ENCODE measurements around the gene PPM1H.

DNA sequence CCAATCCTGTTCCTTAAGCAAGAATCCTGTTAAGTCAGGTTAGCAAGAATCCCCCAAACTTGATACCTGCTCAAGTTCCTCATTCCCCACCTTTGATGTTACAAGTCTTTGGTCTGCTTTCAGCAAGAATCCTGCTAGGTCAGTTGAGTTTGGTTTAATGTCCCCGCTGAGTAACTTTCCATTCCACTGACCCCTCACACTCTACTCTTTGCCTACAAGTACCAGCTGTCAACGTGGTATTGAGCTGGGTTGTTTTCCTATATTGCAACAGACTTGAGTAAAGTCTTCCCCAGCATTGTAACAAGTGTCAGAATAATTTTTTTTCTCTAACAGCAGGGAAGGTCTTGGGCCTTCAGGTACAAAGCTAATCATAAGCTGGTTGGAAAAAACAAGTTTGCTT is 6.3 kb downstream of the PPM1H start:
- TF ChIP-seq, protein P1, sequence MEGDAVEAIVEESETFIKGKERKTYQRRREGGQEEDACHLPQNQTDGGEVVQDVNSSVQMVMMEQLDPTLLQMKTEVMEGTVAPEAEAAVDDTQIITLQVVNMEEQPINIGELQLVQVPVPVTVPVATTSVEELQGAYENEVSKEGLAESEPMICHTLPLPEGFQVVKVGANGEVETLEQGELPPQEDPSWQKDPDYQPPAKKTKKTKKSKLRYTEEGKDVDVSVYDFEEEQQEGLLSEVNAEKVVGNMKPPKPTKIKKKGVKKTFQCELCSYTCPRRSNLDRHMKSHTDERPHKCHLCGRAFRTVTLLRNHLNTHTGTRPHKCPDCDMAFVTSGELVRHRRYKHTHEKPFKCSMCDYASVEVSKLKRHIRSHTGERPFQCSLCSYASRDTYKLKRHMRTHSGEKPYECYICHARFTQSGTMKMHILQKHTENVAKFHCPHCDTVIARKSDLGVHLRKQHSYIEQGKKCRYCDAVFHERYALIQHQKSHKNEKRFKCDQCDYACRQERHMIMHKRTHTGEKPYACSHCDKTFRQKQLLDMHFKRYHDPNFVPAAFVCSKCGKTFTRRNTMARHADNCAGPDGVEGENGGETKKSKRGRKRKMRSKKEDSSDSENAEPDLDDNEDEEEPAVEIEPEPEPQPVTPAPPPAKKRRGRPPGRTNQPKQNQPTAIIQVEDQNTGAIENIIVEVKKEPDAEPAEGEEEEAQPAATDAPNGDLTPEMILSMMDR (conservative IDR thresholded peaks at IDR 0.05): no peak
- no peak for TF ChIP-seq ZFX (IDR thresholded peaks at IDR 0.05)

Data from C4-2B (cell line).